Osteoblast (primary cell): ENCODE data around the gene PLEKHO1. TPM values are rescaled to one million over a fixed set of nuclear protein-coding genes. Genes with fewer than 3 reads are reported as not detected.
"Not testable (repeated sequence)": the region's sequence is repeated elsewhere in the genome, so short reads cannot be mapped to it uniquely, and the experiment has no call there.

Source experiments
- DNase-seq: peaks from one replicate; pipeline ENCODE4 v3.0.0; 2011; ENCODE audit warnings: low spot score, mixed read lengths; ENCODE audit not compliant: insufficient read length; ENCODE audit errors: missing footprints
- H2AFZ ChIP-seq: 2 replicates; pipeline ENCODE4 v1.6.0; 2011; ENCODE audit warnings: mild to moderate bottlenecking, low read length
- H3K27ac ChIP-seq: 2 replicates; pipeline ENCODE4 v1.5.1; 2011; ENCODE audit warnings: mild to moderate bottlenecking, low read depth, low read length, moderate library complexity
- H3K27me3 ChIP-seq: 2 replicates; pipeline ENCODE4 v1.6.0; 2012; ENCODE audit warnings: mild to moderate bottlenecking, control low read depth, inconsistent platforms, low read length, moderate library complexity; ENCODE audit not compliant: insufficient read depth
- H3K36me3 ChIP-seq: 2 replicates; pipeline ENCODE4 v1.5.1; 2011; ENCODE audit warnings: mild to moderate bottlenecking, low read length, control low read depth, moderate library complexity; ENCODE audit not compliant: insufficient read depth
- H3K4me1 ChIP-seq: 2 replicates; pipeline ENCODE4 v1.5.1; 2011; ENCODE audit warnings: mild to moderate bottlenecking, low read length, control low read depth, moderate library complexity; ENCODE audit not compliant: insufficient read depth
- H3K4me2 ChIP-seq: 2 replicates; pipeline ENCODE4 v1.6.0; 2011; ENCODE audit warnings: mild to moderate bottlenecking, low read length; ENCODE audit not compliant: insufficient read depth
- H3K4me3 ChIP-seq: fragments of 200-600 bp; sonication (generic); 3 replicates; pipeline ENCODE4 v1.5.1; 2012; ENCODE audit warnings: mild to moderate bottlenecking, low read length, inconsistent platforms; ENCODE audit not compliant: insufficient read depth
- H3K79me2 ChIP-seq: 2 replicates; pipeline ENCODE4 v1.6.0; 2012; ENCODE audit warnings: mild to moderate bottlenecking, low read length, control low read depth, inconsistent platforms; ENCODE audit not compliant: insufficient read depth
- H3K9me3 ChIP-seq: 2 replicates; pipeline ENCODE4 v1.5.1; 2011; ENCODE audit warnings: low read depth, low read length, control low read depth
- H4K20me1 ChIP-seq: 2 replicates; pipeline ENCODE4 v1.6.0; 2012; ENCODE audit warnings: mild to moderate bottlenecking, low read length, control low read depth; ENCODE audit not compliant: insufficient read depth
- total RNA-seq: library from RNA; depleted of rRNA; stranded (reverse); fragments of >200 nt; gene quantifications from 2 replicates; pipeline ENCODE4 v1.2.3, GENCODE V29; 2012
- TF ChIP-seq, protein P1 (sequence below): IDR thresholded peaks from 2 replicates; pipeline ENCODE4 v1.5.1; 2011; ENCODE audit warnings: mild to moderate bottlenecking, low read depth, low read length, moderate library complexity; ENCODE audit errors: extremely low read depth

The PLEKHO1 gene
- total RNA-seq, 1 donor, result 74.2 TPM

DNA sequence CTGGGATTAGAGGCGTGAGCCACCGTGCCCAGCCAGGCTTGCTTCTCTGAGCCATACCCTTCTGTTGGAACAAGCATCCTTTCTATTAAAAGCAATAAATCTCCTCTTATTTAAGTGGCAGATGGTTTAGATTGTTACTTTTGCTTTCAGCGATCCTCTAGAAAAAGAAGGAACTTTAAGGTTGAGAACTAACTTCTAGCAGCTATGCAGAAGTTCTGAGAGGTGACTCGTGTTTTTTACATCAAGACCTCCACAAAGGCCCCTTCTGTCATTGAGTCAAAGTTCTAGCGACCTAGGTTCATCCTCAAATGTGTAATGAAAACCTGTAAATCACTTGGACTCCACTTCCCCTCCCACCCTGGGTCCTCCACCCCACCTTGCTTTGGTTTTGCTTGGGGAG is 30.8 kb downstream of the PLEKHO1 start:
- H3K4me1 ChIP-seq, result no peaks in the 10 kb centered on the region
- no peak overlapping the region for H3K4me3 ChIP-seq
- H3K36me3 ChIP-seq, result no peaks in the 10 kb centered on the region
- H2AFZ ChIP-seq, result no peak overlapping the region
- no peak overlapping the region for H3K4me2 ChIP-seq
- H3K79me2 ChIP-seq, result no peaks in the 10 kb centered on the region
- TF ChIP-seq, protein P1, sequence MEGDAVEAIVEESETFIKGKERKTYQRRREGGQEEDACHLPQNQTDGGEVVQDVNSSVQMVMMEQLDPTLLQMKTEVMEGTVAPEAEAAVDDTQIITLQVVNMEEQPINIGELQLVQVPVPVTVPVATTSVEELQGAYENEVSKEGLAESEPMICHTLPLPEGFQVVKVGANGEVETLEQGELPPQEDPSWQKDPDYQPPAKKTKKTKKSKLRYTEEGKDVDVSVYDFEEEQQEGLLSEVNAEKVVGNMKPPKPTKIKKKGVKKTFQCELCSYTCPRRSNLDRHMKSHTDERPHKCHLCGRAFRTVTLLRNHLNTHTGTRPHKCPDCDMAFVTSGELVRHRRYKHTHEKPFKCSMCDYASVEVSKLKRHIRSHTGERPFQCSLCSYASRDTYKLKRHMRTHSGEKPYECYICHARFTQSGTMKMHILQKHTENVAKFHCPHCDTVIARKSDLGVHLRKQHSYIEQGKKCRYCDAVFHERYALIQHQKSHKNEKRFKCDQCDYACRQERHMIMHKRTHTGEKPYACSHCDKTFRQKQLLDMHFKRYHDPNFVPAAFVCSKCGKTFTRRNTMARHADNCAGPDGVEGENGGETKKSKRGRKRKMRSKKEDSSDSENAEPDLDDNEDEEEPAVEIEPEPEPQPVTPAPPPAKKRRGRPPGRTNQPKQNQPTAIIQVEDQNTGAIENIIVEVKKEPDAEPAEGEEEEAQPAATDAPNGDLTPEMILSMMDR, result no peak
- no peaks in the 10 kb centered on the region for H4K20me1 ChIP-seq
- no peaks in the 10 kb centered on the region for H3K9me3 ChIP-seq
- H3K27me3 ChIP-seq, result no peaks in the 10 kb centered on the region
- no peak overlapping the region for H3K27ac ChIP-seq
- no peak for DNase-seq

DNA sequence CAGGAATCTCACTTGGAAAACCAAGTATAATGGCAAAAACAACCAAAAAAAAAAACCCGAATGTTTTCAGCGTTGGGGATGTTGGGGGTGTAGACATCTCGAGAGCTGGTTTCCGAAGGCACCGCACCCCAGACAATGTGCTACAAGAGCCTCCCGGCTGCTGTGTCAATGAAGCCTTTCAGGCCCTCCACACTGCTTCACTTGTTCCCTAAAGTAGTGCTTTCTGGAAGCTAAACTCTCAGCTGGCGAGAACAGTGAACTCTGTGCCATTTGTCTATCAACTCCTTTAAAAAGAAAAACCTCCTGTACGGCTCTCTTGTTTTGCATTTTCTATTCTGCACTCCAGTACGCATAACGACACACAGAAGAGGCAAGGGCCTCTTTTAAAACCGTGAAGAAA is 32.5 kb downstream of the PLEKHO1 start:
- Histone ChIP-seq H3K27me3 (no peaks in the 10 kb centered on the region), H3K36me3 (no peaks in the 10 kb centered on the region), H3K27ac (no peak overlapping the region), H3K79me2 (no peaks in the 10 kb centered on the region), H3K4me1 (peaks cover 9% of the 10 kb centered on the region), H2AFZ (no peak overlapping the region), H3K4me3 (no peak overlapping the region), H3K9me3 (no peaks in the 10 kb centered on the region), H4K20me1 (no peaks in the 10 kb centered on the region), H3K4me2 (no peak overlapping the region)
- no peak for DNase-seq
- TF ChIP-seq, protein P1, result no peak

DNA sequence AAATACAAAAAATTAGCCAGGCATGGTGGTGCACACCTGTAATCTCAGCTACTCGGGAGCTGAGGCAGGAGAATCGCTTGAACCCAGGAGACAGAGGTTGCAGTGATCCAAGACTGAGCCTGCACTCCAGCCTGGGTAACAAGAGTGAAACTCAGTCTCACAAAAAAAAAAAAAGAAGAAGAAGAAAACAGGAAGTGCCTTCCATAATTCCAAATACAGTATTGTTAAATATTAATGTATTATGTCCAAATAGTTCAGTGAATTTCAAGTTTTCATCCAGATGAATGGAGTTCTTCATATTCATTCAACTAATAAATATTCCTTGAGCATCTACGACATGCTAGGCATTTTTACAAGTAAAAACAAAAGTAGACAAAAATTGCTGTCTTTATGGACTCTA is 33.3 kb downstream of the PLEKHO1 start:
- Histone ChIP-seq H3K27me3 (no peaks in the 10 kb centered on the region), H3K27ac (no peak overlapping the region), H2AFZ (no peak overlapping the region), H3K4me3 (no peak overlapping the region), H3K36me3 (no peaks in the 10 kb centered on the region), H3K9me3 (no peaks in the 10 kb centered on the region), H4K20me1 (no peaks in the 10 kb centered on the region), H3K79me2 (no peaks in the 10 kb centered on the region), H3K4me1 (peaks cover 16% of the 10 kb centered on the region), H3K4me2 (no peak overlapping the region)
- no peak for DNase-seq
- TF ChIP-seq, protein P1, result no peak

DNA sequence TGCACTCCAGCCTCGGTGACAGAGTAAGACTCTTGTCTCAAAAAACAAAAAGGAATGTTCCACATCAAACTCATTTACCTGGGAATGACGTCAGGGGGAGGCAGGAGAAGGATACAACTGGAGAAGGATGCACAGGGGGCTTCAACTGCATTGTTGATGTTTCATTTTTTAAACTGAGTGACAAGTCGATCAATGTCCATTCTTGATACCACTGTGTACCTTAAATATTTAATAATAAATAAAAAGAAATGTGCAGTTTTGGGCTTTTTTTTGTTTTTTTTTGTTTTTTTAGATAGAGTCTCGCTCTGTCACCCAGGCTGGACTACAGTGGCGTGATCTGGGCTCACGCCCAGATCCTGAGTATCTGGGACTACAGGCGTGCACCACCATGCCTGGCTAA is 35.8 kb downstream of the PLEKHO1 start:
- no peak for DNase-seq
- Histone ChIP-seq H3K36me3 (no peaks in the 10 kb centered on the region), H3K27me3 (no peaks in the 10 kb centered on the region), H4K20me1 (no peaks in the 10 kb centered on the region), H2AFZ (no peak overlapping the region), H3K4me1 (peaks cover 16% of the 10 kb centered on the region), H3K79me2 (no peaks in the 10 kb centered on the region), H3K4me3 (no peak overlapping the region), H3K9me3 (no peaks in the 10 kb centered on the region), H3K27ac (no peak overlapping the region), H3K4me2 (no peak overlapping the region)
- TF ChIP-seq, protein P1, result no peak

DNA sequence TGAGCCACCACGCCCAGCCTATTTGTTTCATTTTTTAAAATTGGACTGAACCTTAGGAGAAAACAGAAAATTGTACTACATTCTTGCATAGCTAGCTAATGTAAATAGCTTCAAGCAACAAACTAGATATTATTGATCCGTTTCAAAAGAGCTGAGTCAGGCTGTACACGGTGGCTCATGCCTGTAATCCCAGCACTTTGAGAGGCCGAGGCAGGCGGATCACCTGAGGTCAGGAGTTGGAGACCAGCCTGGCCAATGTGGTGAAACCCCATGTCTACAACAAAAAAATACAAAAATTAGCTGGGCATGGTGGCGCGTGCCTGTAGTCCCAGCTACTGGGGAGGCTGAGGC is 36.7 kb downstream of the PLEKHO1 start:
- not testable (repeated sequence) for H3K4me2 ChIP-seq

More for the DNA sequence above, 36.7 kb downstream of the PLEKHO1 start:
- not testable (repeated sequence) for DNase-seq, H3K79me2 ChIP-seq, H3K9me3 ChIP-seq, H2AFZ ChIP-seq, H4K20me1 ChIP-seq, H3K36me3 ChIP-seq, H3K4me3 ChIP-seq, H3K27me3 ChIP-seq
- Histone ChIP-seq H3K4me1 (peaks cover 16% of the 10 kb centered on the region), H3K27ac (peak overlapping the region; percentile 87)
